HepG2 (cell line): ENCODE results near the gene MEX3A. TPM values are rescaled to one million over a fixed set of nuclear protein-coding genes. Genes with fewer than 3 reads are reported as not detected.
A peak's percentile ranks its signal among the peaks of the same experiment; 100 is the strongest.

ENCODE experiments used
- AKAP8 ChIP-seq: sonication (generic); formaldehyde crosslinking; IDR thresholded peaks from 2 replicates; pipeline ENCODE4 v1.5.1; 2020; ENCODE audit warnings: mild to moderate bottlenecking, missing genetic modification reagents
- FOXO1 ChIP-seq: sonication (generic); formaldehyde crosslinking; IDR thresholded peaks from 2 replicates; pipeline ENCODE4 v1.4.0; 2020; ENCODE audit warnings: missing genetic modification reagents
- HBP1 ChIP-seq: IDR thresholded peaks from 2 replicates; pipeline ENCODE4 v1.6.1; 2016; ENCODE audit warnings: low read depth, control low read depth
- HNRNPL ChIP-seq: fragments of 200-400 bp; formaldehyde crosslinking; IDR thresholded peaks from 2 replicates; pipeline ENCODE4 v1.6.1; 2017; ENCODE audit warnings: mild to moderate bottlenecking, low read depth, low read length
- IRX3 ChIP-seq: sonication (generic); formaldehyde crosslinking; IDR thresholded peaks from 2 replicates; pipeline ENCODE4 v1.8.1; 2023; ENCODE audit warnings: mild to moderate bottlenecking, low read depth, missing genetic modification reagents, borderline replicate concordance
- KLF9 ChIP-seq: IDR thresholded peaks from 2 replicates; pipeline ENCODE4 v1.6.1; 2016; ENCODE audit warnings: low read depth
- NKX3-1 ChIP-seq: sonication (generic); formaldehyde crosslinking; IDR thresholded peaks from 2 replicates; pipeline ENCODE4 v1.5.0; 2020; ENCODE audit warnings: missing genetic modification reagents
- SNRNP70 ChIP-seq: fragments of 200-400 bp; formaldehyde crosslinking; IDR thresholded peaks from 2 replicates; pipeline ENCODE4 v1.6.1; 2017; ENCODE audit warnings: mild to moderate bottlenecking, low read depth, low read length, moderate library complexity
- SP1 ChIP-seq, 2 experiments: fragments of 450-650 bp in 1 of 2; sonication (generic) in 1 of 2; formaldehyde crosslinking in 1 of 2; IDR thresholded peaks; 2 replicates each; pipeline versions ENCODE4 v1.4.0 to v1.6.1; 2016 to 2020; ENCODE audit warnings: missing genetic modification reagents in 1 of 2
- SP4 ChIP-seq: sonication (generic); formaldehyde crosslinking; IDR thresholded peaks from 2 replicates; pipeline ENCODE4 v1.8.1; 2023; ENCODE audit warnings: mild to moderate bottlenecking, missing genetic modification reagents
- TCF7L2 ChIP-seq: IDR thresholded peaks from 2 replicates; pipeline ENCODE4 v1.6.1; 2011; ENCODE audit warnings: mild to moderate bottlenecking, low read depth, low read length, moderate library complexity
- THAP11 ChIP-seq: IDR thresholded peaks from 2 replicates; pipeline ENCODE4 v1.6.1; 2016; ENCODE audit warnings: missing biosample characterization, missing genetic modification reagents
- ZFP36 ChIP-seq: fragments of 150-350 bp; IDR thresholded peaks from 2 replicates; pipeline ENCODE4 v1.6.1; 2018; ENCODE audit warnings: borderline replicate concordance, low read length, low read depth; ENCODE audit not compliant: partially characterized antibody
- ZFP37 ChIP-seq: sonication (generic); formaldehyde crosslinking; IDR thresholded peaks from 2 replicates; pipeline ENCODE4 v1.4.0; 2020; ENCODE audit warnings: missing genetic modification reagents, borderline replicate concordance
- ZNF30 ChIP-seq: sonication (generic); formaldehyde crosslinking; IDR thresholded peaks from 2 replicates; pipeline ENCODE4 v1.5.0; 2020; ENCODE audit warnings: mild to moderate bottlenecking, missing genetic modification reagents
- ZNF329 ChIP-seq: sonication (generic); formaldehyde crosslinking; IDR thresholded peaks from 2 replicates; pipeline ENCODE4 v1.9.0; 2021; ENCODE audit warnings: low read depth, mild to moderate bottlenecking, missing genetic modification reagents
- ZNF432 ChIP-seq: sonication (generic); formaldehyde crosslinking; IDR thresholded peaks from 2 replicates; pipeline ENCODE4 v1.5.0; 2020; ENCODE audit warnings: missing genetic modification reagents, mild to moderate bottlenecking, borderline replicate concordance
- polyA plus RNA-seq, 8 experiments: library from polyadenylated mRNA; depleted of rRNA in 3 of 8; stranded (reverse) in 7 of 8; unstranded in 1 of 8; fragments of >200 nt; fragmentation: Illumina TruSeq in 4 of 8; extraction: Trizol in 4 of 8; gene quantifications; 2 replicates each; pipeline versions ENCODE4 v1.2.1 to v1.2.3, GENCODE V29; 2011 to 2016; ENCODE audit warnings: low read depth in 4 of 8, missing spikeins in 1 of 8, mixed read lengths in 1 of 8; ENCODE audit not compliant: insufficient read depth in 1 of 8
- total RNA-seq, 5 experiments: library from RNA; depleted of rRNA; stranded (reverse); fragments of >200 nt; fragmentation: Illumina TruSeq; extraction: Trizol; gene quantifications; 2 replicates each; pipeline ENCODE4 v1.2.3, GENCODE V29; 2016; ENCODE audit warnings: low read depth in 1 of 5
- TF ChIP-seq, protein P1 (sequence below): sonication (generic); formaldehyde crosslinking; IDR thresholded peaks from 2 replicates; pipeline ENCODE4 v1.8.1; 2022; ENCODE audit warnings: mild to moderate bottlenecking, missing genetic modification reagents
- TF ChIP-seq, protein P2 (sequence below): sonication (generic); formaldehyde crosslinking; IDR thresholded peaks from 2 replicates; pipeline ENCODE4 v1.4.0; 2020; ENCODE audit warnings: missing genetic modification reagents; ENCODE audit errors: not compliant biosample characterization
- TF ChIP-seq, protein P3 (sequence below): IDR thresholded peaks from 2 replicates; pipeline ENCODE4 v1.6.1; 2016; ENCODE audit warnings: low read depth, missing genetic modification reagents, missing compliant biosample characterization

The MEX3A gene
- total and polyA plus RNA-seq, 2 of the 13 experiments (the other 11 are each of a cell fraction or from before 2014, with no cell fraction given), result 7.6 to 9.1 TPM

DNA sequence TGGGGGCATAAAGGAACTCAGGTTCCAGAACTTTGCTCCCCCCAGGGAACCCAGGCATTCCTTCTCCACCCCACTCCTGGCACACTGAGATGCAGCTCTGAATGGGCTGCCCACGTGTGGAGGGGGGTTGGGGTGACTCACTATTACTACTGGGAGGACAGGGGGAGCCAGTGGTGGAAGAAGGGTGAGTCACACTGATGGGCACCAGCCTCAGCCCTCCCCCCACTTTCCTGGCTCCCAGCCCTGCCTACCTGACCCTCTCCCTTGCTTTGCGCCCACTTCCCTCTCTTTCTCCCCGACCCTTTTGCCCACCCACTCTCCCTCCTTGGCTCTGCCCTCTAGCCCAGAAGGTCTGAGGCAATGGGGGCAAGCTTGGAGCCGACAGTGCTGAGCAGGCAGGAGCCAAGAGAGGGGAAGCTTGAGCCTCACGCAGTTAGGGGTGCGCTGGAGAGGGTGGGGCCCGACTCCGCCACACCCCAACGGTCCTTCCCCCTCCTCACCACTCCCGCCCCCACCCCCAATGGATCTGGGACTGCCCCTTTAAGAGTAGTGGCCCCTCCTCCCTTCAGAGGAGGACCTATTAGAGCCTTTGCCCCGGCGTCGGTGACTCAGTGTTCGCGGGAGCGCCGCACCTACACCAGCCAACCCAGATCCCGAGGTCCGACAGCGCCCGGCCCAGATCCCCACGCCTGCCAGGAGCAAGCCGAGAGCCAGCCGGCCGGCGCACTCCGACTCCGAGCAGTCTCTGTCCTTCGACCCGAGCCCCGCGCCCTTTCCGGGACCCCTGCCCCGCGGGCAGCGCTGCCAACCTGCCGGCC, 32.0 kb upstream of the MEX3A start, which contains the start of gene LMNA (continued):
- TF ChIP-seq, protein P1, sequence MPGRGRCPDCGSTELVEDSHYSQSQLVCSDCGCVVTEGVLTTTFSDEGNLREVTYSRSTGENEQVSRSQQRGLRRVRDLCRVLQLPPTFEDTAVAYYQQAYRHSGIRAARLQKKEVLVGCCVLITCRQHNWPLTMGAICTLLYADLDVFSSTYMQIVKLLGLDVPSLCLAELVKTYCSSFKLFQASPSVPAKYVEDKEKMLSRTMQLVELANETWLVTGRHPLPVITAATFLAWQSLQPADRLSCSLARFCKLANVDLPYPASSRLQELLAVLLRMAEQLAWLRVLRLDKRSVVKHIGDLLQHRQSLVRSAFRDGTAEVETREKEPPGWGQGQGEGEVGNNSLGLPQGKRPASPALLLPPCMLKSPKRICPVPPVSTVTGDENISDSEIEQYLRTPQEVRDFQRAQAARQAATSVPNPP, result no peak
- TF ChIP-seq KLF9 (CRISPR knock-in tag) (no peak; the same call in 1 of the 2 replicates), IRX3 (CRISPR knock-in tag) (no peak), HNRNPL (peak; percentile 87), AKAP8 (CRISPR knock-in tag) (no peak), ZFP37 (CRISPR knock-in tag) (no peak), FOXO1 (CRISPR knock-in tag) (no peak), ZNF432 (CRISPR knock-in tag) (no peak; the same call in 1 of the 2 replicates), SP1 (IDR thresholded peaks at IDR 0.05) (no peak), SP1 (CRISPR knock-in tag; IDR thresholded peaks at IDR 0.05) (no peak; the same call in 1 of the 2 replicates), SNRNP70 (no peak), SP4 (CRISPR knock-in tag) (no peak), THAP11 (CRISPR knock-in tag) (peak; percentile 39), ZNF30 (CRISPR knock-in tag) (no peak), NKX3-1 (no peak), ZFP36 (no peak), ZNF329 (peak; percentile 80), TCF7L2 (no peak), HBP1 (CRISPR knock-in tag) (no peak)
- TF ChIP-seq, protein P2, sequence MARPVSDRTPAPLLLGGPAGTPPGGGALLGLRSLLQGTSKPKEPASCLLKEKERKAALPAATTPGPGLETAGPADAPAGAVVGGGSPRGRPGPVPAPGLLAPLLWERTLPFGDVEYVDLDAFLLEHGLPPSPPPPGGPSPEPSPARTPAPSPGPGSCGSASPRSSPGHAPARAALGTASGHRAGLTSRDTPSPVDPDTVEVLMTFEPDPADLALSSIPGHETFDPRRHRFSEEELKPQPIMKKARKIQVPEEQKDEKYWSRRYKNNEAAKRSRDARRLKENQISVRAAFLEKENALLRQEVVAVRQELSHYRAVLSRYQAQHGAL (CRISPR knock-in tag), result no peak
- TF ChIP-seq, protein P3, sequence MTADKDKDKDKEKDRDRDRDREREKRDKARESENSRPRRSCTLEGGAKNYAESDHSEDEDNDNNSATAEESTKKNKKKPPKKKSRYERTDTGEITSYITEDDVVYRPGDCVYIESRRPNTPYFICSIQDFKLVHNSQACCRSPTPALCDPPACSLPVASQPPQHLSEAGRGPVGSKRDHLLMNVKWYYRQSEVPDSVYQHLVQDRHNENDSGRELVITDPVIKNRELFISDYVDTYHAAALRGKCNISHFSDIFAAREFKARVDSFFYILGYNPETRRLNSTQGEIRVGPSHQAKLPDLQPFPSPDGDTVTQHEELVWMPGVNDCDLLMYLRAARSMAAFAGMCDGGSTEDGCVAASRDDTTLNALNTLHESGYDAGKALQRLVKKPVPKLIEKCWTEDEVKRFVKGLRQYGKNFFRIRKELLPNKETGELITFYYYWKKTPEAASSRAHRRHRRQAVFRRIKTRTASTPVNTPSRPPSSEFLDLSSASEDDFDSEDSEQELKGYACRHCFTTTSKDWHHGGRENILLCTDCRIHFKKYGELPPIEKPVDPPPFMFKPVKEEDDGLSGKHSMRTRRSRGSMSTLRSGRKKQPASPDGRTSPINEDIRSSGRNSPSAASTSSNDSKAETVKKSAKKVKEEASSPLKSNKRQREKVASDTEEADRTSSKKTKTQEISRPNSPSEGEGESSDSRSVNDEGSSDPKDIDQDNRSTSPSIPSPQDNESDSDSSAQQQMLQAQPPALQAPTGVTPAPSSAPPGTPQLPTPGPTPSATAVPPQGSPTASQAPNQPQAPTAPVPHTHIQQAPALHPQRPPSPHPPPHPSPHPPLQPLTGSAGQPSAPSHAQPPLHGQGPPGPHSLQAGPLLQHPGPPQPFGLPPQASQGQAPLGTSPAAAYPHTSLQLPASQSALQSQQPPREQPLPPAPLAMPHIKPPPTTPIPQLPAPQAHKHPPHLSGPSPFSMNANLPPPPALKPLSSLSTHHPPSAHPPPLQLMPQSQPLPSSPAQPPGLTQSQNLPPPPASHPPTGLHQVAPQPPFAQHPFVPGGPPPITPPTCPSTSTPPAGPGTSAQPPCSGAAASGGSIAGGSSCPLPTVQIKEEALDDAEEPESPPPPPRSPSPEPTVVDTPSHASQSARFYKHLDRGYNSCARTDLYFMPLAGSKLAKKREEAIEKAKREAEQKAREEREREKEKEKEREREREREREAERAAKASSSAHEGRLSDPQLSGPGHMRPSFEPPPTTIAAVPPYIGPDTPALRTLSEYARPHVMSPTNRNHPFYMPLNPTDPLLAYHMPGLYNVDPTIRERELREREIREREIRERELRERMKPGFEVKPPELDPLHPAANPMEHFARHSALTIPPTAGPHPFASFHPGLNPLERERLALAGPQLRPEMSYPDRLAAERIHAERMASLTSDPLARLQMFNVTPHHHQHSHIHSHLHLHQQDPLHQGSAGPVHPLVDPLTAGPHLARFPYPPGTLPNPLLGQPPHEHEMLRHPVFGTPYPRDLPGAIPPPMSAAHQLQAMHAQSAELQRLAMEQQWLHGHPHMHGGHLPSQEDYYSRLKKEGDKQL (CRISPR knock-in tag), result no peak
